ENCODE results near the gene ZFP42. TPM values are rescaled to one million over a fixed set of nuclear protein-coding genes. Genes with fewer than 3 reads are reported as not detected.

The ZFP42 gene
- total RNA-seq, 4 donors from 2014 or later, result not detected

- WGBS, result 73% methylated on average over 14 of the region's 14 CpGs
- no peaks in the 10 kb centered on the region for H3K9me3 ChIP-seq
These were observed 19.7 kb downstream of the ZFP42 start for GRCh38 chr4:188015025-188015940.

GRCh38 chr4:188016754-188017153 is 21.2 kb downstream of the ZFP42 start:
- intact Hi-C loops (cut with DNase I), result no loop called here
- no peak overlapping the region for H3K4me3 ChIP-seq
- H3K36me3 ChIP-seq, result no peaks in the 10 kb centered on the region
- no peak overlapping the region for H3K27ac ChIP-seq (replicated peaks in 1 of 4)
- H3K27me3 ChIP-seq, result no peaks in the 10 kb centered on the region
- no peak for DNase-seq (ENCODE audit: extremely low spot score)
- no peaks in the 10 kb centered on the region for H3K9me3 ChIP-seq
- no peak for TF ChIP-seq POLR2A (IDR thresholded peaks at IDR 0.05; ENCODE audit: low read depth)
- TF ChIP-seq CTCF (IDR thresholded peaks at IDR 0.05), result no peak
- TF ChIP-seq EP300 (IDR thresholded peaks at IDR 0.05), result no peak
- no peak for TF ChIP-seq POLR2AphosphoS5 (IDR thresholded peaks at IDR 0.05)
- WGBS, result 35% methylated on average over 7 of the region's 7 CpGs
- H3K4me1 ChIP-seq, result no peaks in the 10 kb centered on the region

More at GRCh38 chr4:188015025-188015940, 19.7 kb downstream of the ZFP42 start:
- TF ChIP-seq POLR2AphosphoS5 (IDR thresholded peaks at IDR 0.05), result no peak
- no peak for TF ChIP-seq POLR2A (IDR thresholded peaks at IDR 0.05; ENCODE audit: low read depth)
- TF ChIP-seq CTCF (IDR thresholded peaks at IDR 0.05), result no peak
- no peak for TF ChIP-seq EP300 (IDR thresholded peaks at IDR 0.05)
- DNase-seq (ENCODE audit: extremely low spot score), result no peak
- intact Hi-C loops (cut with DNase I), result no loop called here
- Histone ChIP-seq H3K36me3 (no peaks in the 10 kb centered on the region), H3K4me3 (no peak overlapping the region), H3K4me1 (no peaks in the 10 kb centered on the region), H3K27me3 (no peaks in the 10 kb centered on the region), H3K27ac (replicated peaks in 1 of 4) (no peak overlapping the region)

DNA sequence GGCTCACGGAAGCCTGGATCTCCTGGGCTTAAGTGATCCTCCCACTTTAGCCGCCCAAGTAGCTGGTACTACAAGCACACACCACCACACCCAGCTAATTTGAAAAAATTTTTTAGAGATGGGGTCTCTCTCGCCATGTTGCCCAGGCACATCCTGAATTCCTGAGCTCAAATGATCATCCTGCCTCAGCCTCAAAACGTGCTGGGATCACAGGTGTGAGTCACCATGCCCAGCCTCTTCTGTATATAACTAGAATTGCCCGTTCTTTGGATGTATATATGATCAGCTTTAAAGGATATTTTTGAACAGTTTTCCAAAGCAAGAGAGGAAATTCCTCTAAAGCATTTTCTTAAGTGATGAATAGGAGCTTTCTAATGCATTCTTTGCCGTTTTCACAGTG is 22.7 kb downstream of the ZFP42 start:
- DNase-seq (ENCODE audit: extremely low spot score), result no peak
- 72% methylated on average over 6 of the region's 6 CpGs for WGBS
- Histone ChIP-seq H3K4me1 (no peaks in the 10 kb centered on the region), H3K4me3 (no peak overlapping the region), H3K27ac (replicated peaks in 1 of 4) (no peak overlapping the region), H3K9me3 (no peaks in the 10 kb centered on the region), H3K27me3 (no peaks in the 10 kb centered on the region), H3K36me3 (no peaks in the 10 kb centered on the region)
- intact Hi-C loops (cut with DNase I), result no loop called here
- no peak for TF ChIP-seq EP300 (IDR thresholded peaks at IDR 0.05)
- TF ChIP-seq CTCF (IDR thresholded peaks at IDR 0.05), result no peak
- no peak for TF ChIP-seq POLR2AphosphoS5 (IDR thresholded peaks at IDR 0.05)
- no peak for TF ChIP-seq POLR2A (IDR thresholded peaks at IDR 0.05; ENCODE audit: low read depth)

DNA sequence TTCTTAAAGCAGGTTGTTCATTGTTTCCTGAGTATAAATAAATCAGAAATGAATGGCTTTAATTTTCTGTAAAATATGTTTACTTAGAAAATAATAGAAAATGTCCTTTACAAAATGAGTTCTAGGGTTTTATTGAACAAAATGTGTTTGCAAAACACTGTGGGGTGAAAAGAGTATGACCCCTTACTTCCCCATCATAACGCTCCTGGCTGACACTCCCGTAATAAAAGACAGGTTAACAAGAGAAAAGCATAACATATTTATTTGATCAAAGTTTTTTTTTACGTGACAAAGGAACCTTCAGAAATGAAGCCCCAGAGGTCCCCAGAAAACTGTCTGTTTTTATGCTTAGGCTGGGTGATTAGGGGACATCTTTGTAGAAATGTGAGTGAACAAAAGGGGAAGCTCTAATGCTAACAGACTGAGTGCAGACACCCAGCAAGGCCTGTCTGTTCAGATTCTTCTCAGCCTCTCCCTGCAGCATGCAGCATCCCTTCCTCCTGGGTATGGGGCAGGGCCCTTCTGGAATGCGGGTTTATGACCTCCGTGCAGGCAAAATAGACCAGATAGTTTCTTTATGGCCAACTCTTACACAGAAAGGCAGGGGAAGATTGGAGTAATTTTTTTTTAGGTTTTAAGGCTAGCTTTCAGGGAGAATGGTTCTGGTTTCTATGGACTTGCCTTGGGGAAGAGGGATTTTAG is 26.1 kb downstream of the ZFP42 start:
- Histone ChIP-seq H3K27me3 (no peaks in the 10 kb centered on the region), H3K36me3 (no peaks in the 10 kb centered on the region), H3K9me3 (no peaks in the 10 kb centered on the region), H3K4me3 (no peak overlapping the region), H3K4me1 (no peaks in the 10 kb centered on the region), H3K27ac (replicated peaks in 1 of 4) (no peak overlapping the region)
- TF ChIP-seq EP300 (IDR thresholded peaks at IDR 0.05), result no peak
- no peak for TF ChIP-seq POLR2A (IDR thresholded peaks at IDR 0.05; ENCODE audit: low read depth)
- no peak for TF ChIP-seq POLR2AphosphoS5 (IDR thresholded peaks at IDR 0.05)
- no peak for TF ChIP-seq CTCF (IDR thresholded peaks at IDR 0.05)
- intact Hi-C loops (cut with DNase I), result no loop called here
- WGBS, result 73% methylated on average over 5 of the region's 5 CpGs
- no peak for DNase-seq (ENCODE audit: extremely low spot score)
